Left renal cortex interstitium (tissue), 4 donors: ENCODE measurements around the gene TMEM185B. TPM values are rescaled to one million over a fixed set of nuclear protein-coding genes. Genes with fewer than 3 reads are reported as not detected.
"Not testable (repeated sequence)": the region's sequence is repeated elsewhere in the genome, so short reads cannot be mapped to it uniquely, and the experiment has no call there.

Experiments
- DNase-seq, 4 donors: peaks; one replicate each; pipeline ENCODE4 v3.0.0-alpha.2; 2013; ENCODE audit warnings: low read depth in 4 of 4, low spot score in 2 of 4, missing footprints in 1 of 4
- polyA plus RNA-seq, 4 donors: library from polyadenylated mRNA; unstranded; fragments of 120-200 nt; gene quantifications; one replicate each; pipeline ENCODE4 v1.2.1, GENCODE V29; 2013; ENCODE audit not compliant: insufficient read length in 4 of 4

The TMEM185B gene
- polyA plus RNA-seq, 4 donors: 21.9 to 27.7 (median 24.5) TPM

DNA sequence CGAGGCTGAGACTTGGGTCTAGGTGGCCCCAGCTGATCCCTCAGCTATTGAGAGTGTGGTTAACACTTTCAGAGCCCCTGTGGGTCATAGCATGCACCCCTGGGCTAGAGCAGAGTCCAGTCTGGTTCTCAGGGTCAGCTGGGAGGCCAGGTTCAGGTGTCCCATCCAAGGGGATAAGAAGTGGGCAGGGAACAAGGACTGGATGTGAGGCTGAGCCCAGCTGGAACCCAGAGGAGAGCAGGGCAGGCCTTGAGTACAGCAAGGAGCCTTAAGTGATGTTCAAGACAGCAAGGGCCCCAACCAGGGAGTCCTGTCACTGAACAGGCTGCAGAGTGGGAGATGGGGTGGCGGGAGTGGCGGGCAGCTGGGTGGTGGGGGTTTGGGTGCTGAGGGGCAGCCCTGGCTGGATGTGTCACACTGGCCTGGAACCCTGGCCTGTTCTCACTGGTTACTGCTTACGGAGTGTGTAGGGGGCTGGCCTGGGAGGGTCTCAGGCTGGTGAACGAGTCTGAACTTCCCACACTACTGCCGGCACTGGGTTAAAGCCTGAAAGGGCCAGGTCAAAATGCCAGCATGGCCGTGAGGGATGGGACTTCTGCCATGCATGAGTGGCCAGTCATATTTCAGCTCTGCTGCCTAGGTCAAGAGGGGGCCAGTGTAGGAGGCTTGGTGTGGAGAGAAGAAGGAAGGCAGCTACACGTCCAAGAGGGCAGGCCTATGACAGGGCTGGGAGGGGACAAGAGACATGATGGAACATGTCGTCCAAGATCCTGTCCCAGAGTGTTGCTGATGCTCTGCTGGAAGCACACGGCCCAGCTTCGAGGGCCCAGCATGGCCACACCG is 13.6 kb downstream of the TMEM185B start:
- no peak for DNase-seq

GRCh38 chr2:120208381-120209353 is 14.5 kb downstream of the TMEM185B start:
- no peak for DNase-seq

DNA sequence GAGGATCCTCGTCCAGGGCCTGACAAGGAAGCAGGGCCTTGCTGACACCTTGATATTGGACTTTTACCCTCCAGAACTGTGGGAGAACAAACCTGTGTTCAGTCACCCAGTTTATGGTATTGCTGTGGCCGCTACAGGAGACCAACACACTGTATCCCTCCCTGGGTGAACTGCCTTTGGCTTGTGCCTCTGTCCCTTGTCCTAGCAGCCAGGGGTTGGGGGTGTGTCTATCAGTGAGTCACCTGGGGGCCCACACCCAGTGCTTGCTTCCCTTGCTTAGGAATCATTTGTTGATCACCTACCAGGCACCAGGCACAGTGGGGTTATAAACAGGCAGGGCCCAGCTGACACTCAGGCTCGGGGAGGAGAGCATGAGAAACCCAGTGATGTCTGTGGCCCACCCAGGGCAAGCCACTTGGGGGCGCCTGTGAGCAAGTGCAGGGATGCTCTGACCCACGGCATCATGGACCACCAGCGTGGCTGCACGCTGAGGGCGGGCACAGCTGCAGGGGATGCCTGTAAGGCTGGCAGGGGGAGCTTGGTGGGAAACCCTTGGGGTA is 17.1 kb downstream of the TMEM185B start:
- no peak for DNase-seq

DNA sequence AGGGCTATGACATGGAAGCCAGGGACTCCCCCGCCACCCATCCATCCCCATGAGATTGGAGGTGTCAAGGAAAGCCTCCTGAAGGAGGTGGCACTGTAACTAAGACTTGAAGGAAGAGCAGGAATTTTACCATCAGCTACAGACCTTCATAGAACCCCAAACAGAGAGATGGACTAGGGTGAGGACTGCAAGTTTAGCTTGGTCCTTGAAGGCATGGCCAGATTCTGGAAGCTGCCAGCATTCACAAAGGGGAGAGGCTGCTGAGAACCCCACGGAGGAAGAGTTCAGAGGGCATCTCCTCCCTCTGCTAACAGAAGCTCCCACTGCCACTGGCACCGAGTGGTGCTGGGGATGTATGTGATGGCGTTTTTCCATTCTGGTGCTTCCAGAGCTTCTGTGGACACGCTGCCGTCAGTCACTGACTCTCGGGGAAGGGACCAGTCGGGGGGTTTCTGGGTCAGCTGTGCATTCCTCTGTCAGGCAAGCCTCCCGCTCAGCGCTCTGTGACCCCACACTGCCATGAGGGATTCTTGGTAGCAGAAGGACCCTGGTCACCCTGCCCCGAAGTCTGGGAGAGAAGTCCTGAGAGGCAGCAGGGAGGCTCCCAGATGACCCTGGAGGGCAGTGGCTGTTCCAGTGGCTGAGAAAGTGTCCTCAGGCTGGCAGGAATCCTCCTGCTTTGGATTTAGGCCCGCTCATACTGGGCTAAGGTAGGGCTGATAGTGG is 18.1 kb downstream of the TMEM185B start:
- DNase-seq: no peak

- DNase-seq: no peak
Observed at GRCh38 chr2:120204417-120204816, 18.8 kb downstream of the TMEM185B start.

DNA sequence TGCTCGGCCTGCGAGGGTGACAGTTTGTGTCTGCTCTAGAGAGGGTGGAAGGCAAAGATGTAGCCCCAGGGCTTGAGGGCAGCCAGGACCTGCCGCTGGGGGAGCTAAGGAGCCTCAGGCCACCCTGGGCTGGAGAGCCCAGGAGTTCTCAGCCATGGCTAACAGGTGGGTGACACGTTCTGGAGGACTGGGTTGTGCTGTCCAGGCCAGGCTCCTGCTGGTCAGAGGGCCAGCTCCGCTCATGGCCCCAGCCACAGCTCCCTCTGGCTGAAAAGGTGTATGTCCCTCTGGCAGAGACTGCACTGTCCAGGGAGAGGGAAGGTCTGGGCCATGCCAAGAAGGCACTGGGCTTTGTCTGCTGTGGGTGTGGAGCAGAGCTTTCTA is 19.2 kb downstream of the TMEM185B start:
- no peak for DNase-seq

- no peak for DNase-seq
Observed at GRCh38 chr2:120203251-120204021, 19.8 kb downstream of the TMEM185B start.

DNA sequence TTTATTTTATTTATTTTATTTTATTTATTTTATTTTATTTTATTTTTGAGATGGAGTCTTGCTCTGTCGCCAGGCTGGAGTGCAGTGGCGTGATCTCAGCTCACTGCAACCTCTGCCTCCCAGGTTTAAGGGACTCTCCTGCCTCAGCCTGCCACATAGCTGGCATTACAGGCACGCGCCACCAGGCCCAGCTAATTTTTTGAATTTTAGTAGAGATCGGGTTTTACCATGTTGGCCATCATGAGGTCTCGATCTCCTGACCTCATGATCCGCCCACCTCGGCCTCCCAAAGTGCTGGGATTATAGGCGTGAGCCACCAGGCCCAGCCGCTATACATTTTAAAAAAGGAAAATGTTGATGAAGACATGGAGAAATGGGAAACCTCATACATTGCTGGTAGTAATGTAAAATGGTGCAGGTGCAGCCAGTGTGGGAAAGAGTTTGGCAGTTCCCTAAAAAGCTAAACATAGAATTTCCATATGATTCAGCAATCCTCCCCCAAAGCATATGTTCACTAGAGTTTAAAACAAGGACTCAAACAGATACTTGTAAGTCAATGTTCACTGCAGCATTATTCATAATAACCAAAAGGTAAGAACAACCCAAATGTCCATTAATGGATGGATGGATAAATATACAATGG is 23.3 kb downstream of the TMEM185B start:
- DNase-seq: not testable (repeated sequence)

GRCh38 chr2:120195553-120195952 is 27.6 kb downstream of the TMEM185B start:
- DNase-seq: no peak

GRCh38 chr2:120192280-120192679 is 30.9 kb downstream of the TMEM185B start:
- no peak for DNase-seq

DNA sequence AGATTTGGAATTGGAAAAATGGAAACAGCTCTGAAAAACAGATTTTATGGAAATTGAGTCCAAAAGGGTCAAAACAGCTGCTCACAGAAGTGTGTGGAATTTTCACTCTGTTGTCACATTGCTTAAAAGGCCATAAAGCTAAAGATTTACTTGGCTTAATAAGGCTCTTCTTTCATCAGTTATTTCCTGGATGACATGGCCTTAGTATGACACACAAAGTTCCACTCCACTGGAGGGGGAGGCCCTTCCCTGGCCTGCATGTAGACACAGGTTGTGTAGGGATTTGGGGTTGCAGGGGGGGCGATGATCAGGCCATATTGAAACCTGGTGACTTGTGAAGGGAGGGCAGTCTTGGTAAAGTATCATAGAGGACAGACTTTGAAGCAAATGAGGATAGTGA is 34.0 kb downstream of the TMEM185B start:
- no peak for DNase-seq

GRCh38 chr2:120182019-120182560 is 41.1 kb downstream of the TMEM185B start:
- DNase-seq: no peak

GRCh38 chr2:120180066-120180465 is 43.1 kb downstream of the TMEM185B start:
- DNase-seq: no peak

- DNase-seq: no peak
Observed at GRCh38 chr2:120179396-120179795, 43.8 kb downstream of the TMEM185B start.

DNA sequence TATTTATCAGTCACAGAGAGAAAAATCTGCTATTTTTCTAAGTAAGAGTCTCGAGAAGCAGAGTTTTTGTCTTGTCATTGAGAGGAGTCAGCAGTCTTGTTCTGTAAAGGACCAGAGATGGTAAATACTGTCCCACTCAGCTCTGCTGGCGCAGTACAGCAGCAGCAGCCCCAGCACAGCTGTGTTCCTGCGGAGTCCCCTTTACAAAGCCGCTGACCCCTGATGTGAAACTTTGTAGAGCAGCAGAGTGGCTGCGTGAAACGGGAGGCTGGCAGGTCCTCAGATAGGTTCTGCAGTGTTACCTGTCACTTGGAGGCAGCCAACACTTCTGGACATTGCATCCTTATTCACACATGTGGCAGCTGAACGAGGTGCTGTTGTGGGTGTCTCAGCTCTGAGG is 45.2 kb downstream of the TMEM185B start:
- no peak for DNase-seq

DNA sequence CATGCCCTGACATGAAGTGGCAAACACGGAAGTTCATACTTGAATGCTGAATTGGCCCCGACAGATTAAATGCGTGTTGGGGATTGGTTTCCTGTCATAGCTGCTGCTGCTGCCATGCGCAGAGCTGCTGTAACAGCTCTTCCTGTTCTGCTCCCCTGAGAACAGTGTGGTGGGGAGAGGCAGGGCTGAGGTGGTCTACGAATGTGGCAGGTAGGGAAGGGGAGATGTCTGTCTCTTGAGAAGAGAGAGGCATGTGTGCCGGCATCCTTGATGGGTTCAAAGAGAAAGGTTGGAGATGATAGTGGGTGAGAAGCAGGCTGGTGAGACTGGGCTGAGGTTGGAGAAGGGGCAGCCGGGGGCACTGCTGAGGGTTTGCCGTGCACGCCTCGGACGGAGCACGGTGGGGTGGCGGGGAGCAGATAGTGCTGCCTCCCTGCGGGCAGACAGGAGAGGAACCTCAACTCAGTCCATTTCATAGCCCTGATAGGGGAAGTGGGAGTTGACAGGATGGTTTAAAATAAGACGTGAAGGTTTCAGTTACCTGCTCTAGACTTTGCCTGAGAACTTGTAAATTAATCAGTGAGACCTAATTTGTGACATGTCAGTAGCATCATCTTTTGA is 46.1 kb downstream of the TMEM185B start:
- no peak for DNase-seq

- no peak for DNase-seq
Observed at GRCh38 chr2:120176526-120176925, 46.7 kb downstream of the TMEM185B start.

GRCh38 chr2:120174963-120175581 is 48.1 kb downstream of the TMEM185B start:
- peak; percentile 34 to 62 (median 41) for DNase-seq
